ENCODE data around the gene SPRED3. TPM values are rescaled to one million over a fixed set of nuclear protein-coding genes. Genes with fewer than 3 reads are reported as not detected.
"Not testable (repeated sequence)": the region's sequence is repeated elsewhere in the genome, so short reads cannot be mapped to it uniquely, and the experiment has no call there.

The SPRED3 gene
- total RNA-seq, 1 donor from 2014 or later, result 2.4 TPM

DNA sequence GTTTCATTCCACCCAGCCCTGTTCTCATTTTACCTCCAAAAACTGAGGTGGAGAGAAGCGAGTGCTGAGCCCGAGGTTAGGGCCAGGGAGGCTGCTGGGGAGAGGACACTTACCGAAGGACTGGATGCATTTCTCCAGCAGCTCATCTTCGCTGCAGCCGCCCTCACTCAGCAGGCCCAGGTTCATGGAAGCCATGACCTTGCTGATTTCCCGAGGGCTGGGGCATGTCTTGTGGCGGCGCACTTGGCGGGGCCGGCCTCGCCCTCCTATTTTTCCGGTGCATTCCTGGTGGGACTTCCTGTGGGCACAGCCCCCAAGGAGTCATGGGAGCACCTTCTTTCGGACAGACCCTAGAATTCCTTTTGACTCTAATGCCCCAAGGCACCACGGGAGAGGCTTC, 33.4 kb downstream of the SPRED3 start:
- no peak overlapping the region for H3K4me3 Mint-ChIP-seq
- DNase-seq (no peak), ATAC-seq (ENCODE audit: low read depth) (no peak)
- TF ChIP-seq, protein P1, sequence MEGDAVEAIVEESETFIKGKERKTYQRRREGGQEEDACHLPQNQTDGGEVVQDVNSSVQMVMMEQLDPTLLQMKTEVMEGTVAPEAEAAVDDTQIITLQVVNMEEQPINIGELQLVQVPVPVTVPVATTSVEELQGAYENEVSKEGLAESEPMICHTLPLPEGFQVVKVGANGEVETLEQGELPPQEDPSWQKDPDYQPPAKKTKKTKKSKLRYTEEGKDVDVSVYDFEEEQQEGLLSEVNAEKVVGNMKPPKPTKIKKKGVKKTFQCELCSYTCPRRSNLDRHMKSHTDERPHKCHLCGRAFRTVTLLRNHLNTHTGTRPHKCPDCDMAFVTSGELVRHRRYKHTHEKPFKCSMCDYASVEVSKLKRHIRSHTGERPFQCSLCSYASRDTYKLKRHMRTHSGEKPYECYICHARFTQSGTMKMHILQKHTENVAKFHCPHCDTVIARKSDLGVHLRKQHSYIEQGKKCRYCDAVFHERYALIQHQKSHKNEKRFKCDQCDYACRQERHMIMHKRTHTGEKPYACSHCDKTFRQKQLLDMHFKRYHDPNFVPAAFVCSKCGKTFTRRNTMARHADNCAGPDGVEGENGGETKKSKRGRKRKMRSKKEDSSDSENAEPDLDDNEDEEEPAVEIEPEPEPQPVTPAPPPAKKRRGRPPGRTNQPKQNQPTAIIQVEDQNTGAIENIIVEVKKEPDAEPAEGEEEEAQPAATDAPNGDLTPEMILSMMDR (IDR thresholded peaks at IDR 0.05), result no peak
- intact Hi-C loops (cut with micrococcal nuclease), result no loop called here
- no peaks in the 10 kb centered on the region for H3K36me3 Mint-ChIP-seq (ENCODE audit: low read depth)
- no peaks in the 10 kb centered on the region for H3K27me3 Mint-ChIP-seq
- H3K4me1 Mint-ChIP-seq, result peaks cover 39% of the 10 kb centered on the region
- H3K27ac Mint-ChIP-seq, result no peak overlapping the region
- ChIA-PET POLR2A (no interaction called here), CTCF (no interaction called here)
- no peaks in the 10 kb centered on the region for H3K9me3 Mint-ChIP-seq

DNA sequence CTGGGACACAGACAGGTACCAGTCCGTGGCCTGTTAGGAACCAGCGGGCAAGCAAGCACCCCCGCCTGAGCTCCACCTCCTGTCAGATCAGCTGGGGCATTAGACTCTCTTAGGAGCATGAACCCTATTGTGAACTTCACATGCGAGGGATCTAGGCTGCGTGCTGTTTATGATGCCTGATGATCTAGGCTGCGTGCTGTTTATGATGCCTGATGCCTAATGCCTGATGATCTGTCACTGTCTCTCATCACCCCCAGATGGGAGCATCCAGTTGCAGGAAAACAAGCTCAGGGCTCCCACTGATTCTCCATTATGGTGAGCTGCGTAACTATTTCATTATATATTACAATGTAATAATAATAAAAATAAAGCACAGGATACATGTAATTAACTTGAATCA, 33.9 kb downstream of the SPRED3 start:
- TF ChIP-seq, protein P1 (IDR thresholded peaks at IDR 0.05), result no peak
- H3K4me3 Mint-ChIP-seq, result no peak overlapping the region
- H3K27me3 Mint-ChIP-seq, result no peaks in the 10 kb centered on the region
- ChIA-PET POLR2A (no interaction called here), CTCF (no interaction called here)
- ATAC-seq (ENCODE audit: low read depth) (no peak), DNase-seq (no peak)
- H3K9me3 Mint-ChIP-seq, result no peaks in the 10 kb centered on the region
- peaks cover 39% of the 10 kb centered on the region for H3K4me1 Mint-ChIP-seq
- H3K27ac Mint-ChIP-seq, result no peak overlapping the region
- no peaks in the 10 kb centered on the region for H3K36me3 Mint-ChIP-seq (ENCODE audit: low read depth)
- intact Hi-C loops (cut with micrococcal nuclease), result no loop called here

DNA sequence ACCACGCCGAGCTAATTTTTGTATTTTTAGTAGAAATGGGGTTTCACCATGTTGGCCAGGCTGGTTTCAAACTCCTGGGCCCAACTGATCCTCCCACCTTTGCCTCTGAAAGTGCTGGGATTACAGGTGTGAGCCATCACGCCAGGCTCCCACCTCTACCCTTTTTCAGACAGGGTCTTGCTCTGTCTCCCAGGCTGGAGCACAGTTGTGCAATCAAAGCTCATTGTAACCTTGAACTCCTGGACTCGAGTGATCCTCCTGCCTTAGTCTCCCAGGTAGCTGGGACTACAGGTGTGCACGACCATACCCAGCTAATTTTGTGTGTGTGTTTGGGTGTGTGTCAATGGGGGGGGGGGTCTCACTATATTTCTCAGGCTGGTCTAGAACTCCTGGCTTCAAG, 35.8 kb downstream of the SPRED3 start:
- Mint-ChIP-seq H3K9me3 (no peaks in the 10 kb centered on the region), H3K27me3 (no peaks in the 10 kb centered on the region), H3K36me3 (ENCODE audit: low read depth) (no peaks in the 10 kb centered on the region), H3K4me1 (peaks cover 34% of the 10 kb centered on the region), H3K27ac (no peak overlapping the region), H3K4me3 (no peak overlapping the region)
- ATAC-seq (ENCODE audit: low read depth), result no peak
- CTCF ChIA-PET, result interaction anchor here (3.8 kb wide), 1 partner anchor 20 kb away, joined by 29 read pairs; the partner anchor contains the start of gene FAM98C
- intact Hi-C loops (cut with micrococcal nuclease), result no loop called here
- TF ChIP-seq, protein P1 (IDR thresholded peaks at IDR 0.05), result no peak
- POLR2A ChIA-PET, result interaction anchor here (0.7 to 1.7 kb wide), 3 partner anchors 15 to 508 kb away, joined by 3 to 6 read pairs (median 4); partner anchors contain the start of gene FAM98C
- DNase-seq, result no peak

DNA sequence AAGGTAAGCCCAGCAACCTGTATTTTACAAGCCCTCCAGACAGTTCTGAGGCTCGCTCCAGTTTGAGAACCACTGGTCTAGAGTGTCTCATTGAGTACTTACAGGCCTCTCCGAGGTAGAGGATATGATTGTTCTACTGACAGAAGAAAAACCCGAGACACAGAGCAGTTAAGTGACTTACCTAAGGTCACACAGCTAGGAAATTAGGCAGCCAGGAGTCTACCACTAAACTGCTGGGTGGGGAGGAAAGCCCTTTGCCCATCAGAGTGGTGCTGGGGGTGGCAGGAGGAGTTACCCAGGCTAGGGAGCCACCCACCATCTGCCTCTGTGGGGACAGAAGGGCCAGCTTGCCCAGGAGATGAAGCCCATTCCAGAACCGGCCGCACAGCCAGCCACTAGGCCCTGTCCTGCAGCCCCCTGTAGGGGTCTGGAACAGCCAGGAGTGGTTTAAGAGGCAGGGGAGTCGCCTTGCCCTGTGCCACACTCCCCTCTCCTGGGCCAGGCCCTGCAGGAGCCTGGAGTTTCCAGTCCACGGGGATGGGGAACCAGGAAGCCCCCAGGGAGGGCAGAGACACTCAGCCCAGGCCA, 36.8 kb downstream of the SPRED3 start:
- Mint-ChIP-seq H3K4me1 (peaks cover 39% of the 10 kb centered on the region), H3K4me3 (peak overlapping the region; percentile 74), H3K9me3 (no peaks in the 10 kb centered on the region), H3K36me3 (ENCODE audit: low read depth) (no peaks in the 10 kb centered on the region), H3K27me3 (no peaks in the 10 kb centered on the region), H3K27ac (no peak overlapping the region)
- TF ChIP-seq, protein P1 (IDR thresholded peaks at IDR 0.05), result no peak
- CTCF ChIA-PET, result interaction anchor here (0.6 to 3.8 kb wide), 2 partner anchors 21 to 190 kb away, joined by 3 to 29 read pairs; partner anchors contain the start of gene FAM98C
- DNase-seq, result no peak
- ATAC-seq (ENCODE audit: low read depth), result no peak
- intact Hi-C loops (cut with micrococcal nuclease), result loop anchor here (5.0 kb wide), 1 partner anchor 67 kb away; no protein-coding TSS in a partner anchor
- POLR2A ChIA-PET, result interaction anchor here (0.6 to 4.2 kb wide), 9 partner anchors 8 to 509 kb away, joined by 3 to 31 read pairs (median 4); partner anchors contain the start of genes ACTN4, EIF3K, FAM98C and MAP4K1

GRCh38 chr19:38425810-38426466, 37.4 kb downstream of the SPRED3 start, which contains the start of gene RASGRP4:
TSS of gene RASGRP4 (minus strand) at chr19:38426219. CDS start at chr19:38426091, 128 bp downstream.
- ATAC-seq (ENCODE audit: low read depth), result peak; percentile 76
- CTCF ChIA-PET, result interaction anchor here (0.6 to 3.8 kb wide), 3 partner anchors 22 to 189 kb away, joined by 3 to 29 read pairs (median 3); partner anchors contain the start of gene FAM98C
- Mint-ChIP-seq H3K36me3 (ENCODE audit: low read depth) (no peaks in the 10 kb centered on the region), H3K27ac (peak within 1 kb of the TSS; percentile 94), H3K27me3 (no peaks in the 10 kb centered on the region), H3K9me3 (no peaks in the 10 kb centered on the region), H3K4me1 (peaks cover 39% of the 10 kb centered on the region), H3K4me3 (peak within 1 kb of the TSS; percentile 74)
- POLR2A ChIA-PET, result interaction anchor here (0.5 to 4.2 kb wide), 15 partner anchors 9 to 1836 kb away, joined by 3 to 31 read pairs (median 5); partner anchors contain the start of genes ACTN4, EIF3K, FAM98C and MAP4K1
- DNase-seq, result peak; percentile 66
- intact Hi-C loops (cut with micrococcal nuclease), result loop anchor here (1.0 to 5.0 kb wide), 4 partner anchors 9 to 192 kb away; partner anchors contain the start of gene FAM98C
- TF ChIP-seq, protein P1 (IDR thresholded peaks at IDR 0.05), result no peak

DNA sequence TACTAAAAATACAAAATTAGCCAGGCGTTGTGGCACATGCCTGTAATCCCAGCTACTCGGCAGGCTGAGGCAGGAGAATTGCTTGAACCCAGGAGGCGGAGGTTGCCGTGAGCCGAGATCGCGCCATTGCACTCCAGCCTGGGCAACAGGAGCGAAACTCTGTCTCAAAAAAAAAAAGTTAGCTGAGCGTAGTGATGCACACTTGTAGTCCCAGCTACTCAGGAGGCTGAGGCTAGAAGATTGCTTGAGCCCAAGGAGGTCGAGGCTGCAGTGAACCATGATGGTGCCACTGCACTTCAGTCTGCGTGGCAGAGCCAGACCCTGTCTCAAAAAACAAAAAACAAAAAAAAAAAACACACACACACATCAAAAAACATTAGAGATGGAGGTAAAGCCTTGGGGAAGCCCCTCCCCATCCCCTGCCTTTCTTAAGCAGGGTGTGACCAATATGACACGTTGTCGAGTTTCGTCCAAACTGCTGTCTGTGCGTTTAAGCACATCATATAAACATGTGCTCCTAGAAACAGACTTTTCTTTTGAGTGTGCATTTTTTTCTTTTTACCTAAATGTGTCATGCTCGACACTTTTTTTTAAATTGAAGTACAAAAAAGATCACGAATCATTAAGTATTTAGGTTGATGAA, 38.7 kb downstream of the SPRED3 start:
- not testable (repeated sequence) for H3K9me3 Mint-ChIP-seq; DNase-seq; H3K36me3 Mint-ChIP-seq (ENCODE audit: low read depth); H3K27me3 Mint-ChIP-seq
- Mint-ChIP-seq H3K4me3 (peak overlapping the region; percentile 74), H3K27ac (peak overlapping the region; percentile 94), H3K4me1 (peaks cover 39% of the 10 kb centered on the region)
- CTCF ChIA-PET, result interaction anchor here (1.8 to 3.8 kb wide), 2 partner anchors 23 to 24 kb away, joined by 6 to 29 read pairs; partner anchors contain the start of gene FAM98C
- POLR2A ChIA-PET, result interaction anchor here (0.7 to 4.2 kb wide), 8 partner anchors 24 to 978 kb away, joined by 3 to 31 read pairs (median 5); partner anchors contain the start of genes EIF3K and FAM98C
- peak; percentile 76 for ATAC-seq (ENCODE audit: low read depth)
- intact Hi-C loops (cut with micrococcal nuclease), result loop anchor here (5.0 kb wide), 1 partner anchor 65 kb away; no protein-coding TSS in a partner anchor
